ENCODE results near the gene PTPRF. TPM values are rescaled to one million over a fixed set of nuclear protein-coding genes. Genes with fewer than 3 reads are reported as not detected.

Gene PTPRF
- total and polyA plus RNA-seq, 4 donors = 40.0 to 160 (median 92.1) TPM

- TF ChIP-seq CTCF (IDR thresholded peaks at IDR 0.05; ENCODE audit: control extremely low read depth, extremely low read depth) = no peak
- Histone ChIP-seq H3K9me3 (ENCODE audit: control insufficient read depth in 4 of 4, insufficient read depth in 3 of 4, low read length in 3 of 4) (no peaks in the 10 kb centered on the region), H3K4me1 (ENCODE audit: control insufficient read depth in 5 of 5, insufficient read depth in 5 of 5, low read length in 5 of 5) (peaks cover 0 to 2% (median 0%) of the 10 kb centered on the region in 5 donors), H3K27me3 (ENCODE audit: control insufficient read depth in 3 of 3, insufficient read depth in 3 of 3, low read length in 2 of 3) (no peaks in the 10 kb centered on the region), H3K4me3 (no peak overlapping the region), H3K36me3 (ENCODE audit: control insufficient read depth in 4 of 4, insufficient read depth in 4 of 4, low read length in 4 of 4) (no peaks in the 10 kb centered on the region), H3K9ac (ENCODE audit: insufficient read depth in 1 of 2, low read length in 2 of 2) (no peak overlapping the region), H3K27ac (ENCODE audit: low read depth in 1 of 2, low read length in 1 of 2) (no peak overlapping the region)
- 67 to 78% methylated on average over 8 of the region's 8 CpGs for WGBS, 2 donors
- DNase-seq (no peak), ATAC-seq (ENCODE audit: insufficient read depth, low FRiP score) (no peak)
Measured at GRCh38 chr1:43524804-43525203, 5.9 kb upstream of the PTPRF start.

- H3K27ac ChIP-seq (ENCODE audit: low read depth in 1 of 2, low read length in 1 of 2) = no peak overlapping the region
- DNase-seq (no peak), ATAC-seq (ENCODE audit: insufficient read depth, low FRiP score) (no peak)
- no peak for TF ChIP-seq CTCF (IDR thresholded peaks at IDR 0.05; ENCODE audit: control extremely low read depth, extremely low read depth)
- peaks cover 0 to 8% (median 0%) of the 10 kb centered on the region in 5 donors for H3K4me1 ChIP-seq (ENCODE audit: control insufficient read depth in 5 of 5, insufficient read depth in 5 of 5, low read length in 5 of 5)
- H3K27me3 ChIP-seq (ENCODE audit: control insufficient read depth in 3 of 3, insufficient read depth in 3 of 3, low read length in 2 of 3) = no peaks in the 10 kb centered on the region
- no peak overlapping the region for H3K4me3 ChIP-seq
- no peaks in the 10 kb centered on the region for H3K9me3 ChIP-seq (ENCODE audit: control insufficient read depth in 4 of 4, insufficient read depth in 3 of 4, low read length in 3 of 4)
- WGBS, 2 donors = 92 to 96% methylated on average over 10 of the region's 10 CpGs
- no peak overlapping the region for H3K9ac ChIP-seq (ENCODE audit: insufficient read depth in 1 of 2, low read length in 2 of 2)
- no peaks in the 10 kb centered on the region for H3K36me3 ChIP-seq (ENCODE audit: control insufficient read depth in 4 of 4, insufficient read depth in 4 of 4, low read length in 4 of 4)
Measured at GRCh38 chr1:43526002-43526401, 4.7 kb upstream of the PTPRF start.

GRCh38 chr1:43527111-43527878, 3.4 kb upstream of the PTPRF start:
- Histone ChIP-seq H3K4me1 (ENCODE audit: control insufficient read depth in 5 of 5, insufficient read depth in 5 of 5, low read length in 5 of 5) (peaks cover 0 to 15% (median 0%) of the 10 kb centered on the region in 5 donors), H3K4me3 (no peak overlapping the region), H3K9ac (ENCODE audit: insufficient read depth in 1 of 2, low read length in 2 of 2) (no peak overlapping the region), H3K36me3 (ENCODE audit: control insufficient read depth in 4 of 4, insufficient read depth in 4 of 4, low read length in 4 of 4) (no peaks in the 10 kb centered on the region), H3K9me3 (ENCODE audit: control insufficient read depth in 4 of 4, insufficient read depth in 3 of 4, low read length in 3 of 4) (no peaks in the 10 kb centered on the region), H3K27ac (ENCODE audit: low read depth in 1 of 2, low read length in 1 of 2) (no peak overlapping the region), H3K27me3 (ENCODE audit: control insufficient read depth in 3 of 3, insufficient read depth in 3 of 3, low read length in 2 of 3) (no peaks in the 10 kb centered on the region)
- 90% methylated on average over 12 of the region's 12 CpGs for WGBS, 2 donors
- DNase-seq = no peak
- TF ChIP-seq CTCF (IDR thresholded peaks at IDR 0.05; ENCODE audit: control extremely low read depth, extremely low read depth) = no peak
- no peak for ATAC-seq (ENCODE audit: insufficient read depth, low FRiP score)
